Subcutaneous abdominal adipose tissue (tissue), 5 donors: Measurements from ENCODE around the gene DDX49.
"Not testable (repeated sequence)": the region's sequence is repeated elsewhere in the genome, so short reads cannot be mapped to it uniquely, and the experiment has no call there.

Experiments
- H3K27ac ChIP-seq: one replicate; pipeline ENCODE4 v1.7.0; 2013; ENCODE audit warnings: low read depth, mild to moderate bottlenecking, inconsistent platforms, low read length, moderate library complexity
- H3K27me3 ChIP-seq, 5 donors: one replicate each; pipeline ENCODE4 v1.7.0; 2013; ENCODE audit warnings: low read length in 5 of 5, inconsistent platforms in 1 of 5; ENCODE audit not compliant: control insufficient read depth in 5 of 5, insufficient read depth in 4 of 5
- H3K36me3 ChIP-seq, 5 donors: one replicate each; pipeline ENCODE4 v1.7.0; 2013; ENCODE audit warnings: low read length in 5 of 5; ENCODE audit not compliant: control insufficient read depth in 5 of 5, insufficient read depth in 5 of 5
- H3K4me1 ChIP-seq, 5 donors: one replicate each; pipeline ENCODE4 v1.7.0; 2013; ENCODE audit warnings: low read length in 5 of 5, mild to moderate bottlenecking in 3 of 5, moderate library complexity in 1 of 5; ENCODE audit not compliant: control insufficient read depth in 5 of 5, insufficient read depth in 5 of 5
- H3K4me3 ChIP-seq, 5 donors: one replicate each; pipeline ENCODE4 v1.7.0; 2013; ENCODE audit warnings: low read length in 5 of 5, low read depth in 1 of 5
- H3K9ac ChIP-seq, 5 donors: one replicate each; pipeline ENCODE4 v1.7.0; 2013; ENCODE audit warnings: low read length in 5 of 5, mild to moderate bottlenecking in 4 of 5, moderate library complexity in 3 of 5
- H3K9me3 ChIP-seq, 5 donors: one replicate each; pipeline ENCODE4 v1.7.0; 2013; ENCODE audit warnings: low read length in 5 of 5; ENCODE audit not compliant: control insufficient read depth in 5 of 5
- donor health status: healthy.
- donor health status: healthy.
- donor health status: healthy.
- donor health status: healthy.
- donor health status: healthy.

DDX49 gene

GRCh38 chr19:18910801-18911436 lies 8.6 kb upstream of the DDX49 start:
- no peaks in the 10 kb centered on the region for H3K4me1 ChIP-seq
- H3K9ac ChIP-seq = no peak overlapping the region
- no peak overlapping the region for H3K4me3 ChIP-seq
- H3K9me3 ChIP-seq = no peaks in the 10 kb centered on the region
- no peak overlapping the region for H3K27ac ChIP-seq
- H3K36me3 ChIP-seq = peaks cover 0 to 82% (median 49%) of the 10 kb centered on the region in 5 donors
- no peaks in the 10 kb centered on the region for H3K27me3 ChIP-seq

- no peak overlapping the region for H3K27ac ChIP-seq
- no peaks in the 10 kb centered on the region for H3K9me3 ChIP-seq
- H3K4me3 ChIP-seq = no peak overlapping the region
- H3K27me3 ChIP-seq = no peaks in the 10 kb centered on the region
- H3K9ac ChIP-seq = no peak overlapping the region
- H3K4me1 ChIP-seq = peaks cover 0 to 6% (median 4%) of the 10 kb centered on the region in 5 donors
- H3K36me3 ChIP-seq = peaks cover 0 to 62% (median 30%) of the 10 kb centered on the region in 5 donors
Measured at GRCh38 chr19:18912933-18913332, 6.6 kb upstream of the DDX49 start.

- Histone ChIP-seq H3K9ac (no peak overlapping the region), H3K27ac (no peak overlapping the region), H3K36me3 (peaks cover 0 to 58% (median 28%) of the 10 kb centered on the region in 5 donors), H3K4me3 (no peak overlapping the region), H3K27me3 (no peaks in the 10 kb centered on the region), H3K9me3 (no peaks in the 10 kb centered on the region), H3K4me1 (peaks cover 0 to 12% (median 9%) of the 10 kb centered on the region in 5 donors)
Measured at GRCh38 chr19:18913466-18913865, 6.0 kb upstream of the DDX49 start.

GRCh38 chr19:18915639-18916038 lies 3.9 kb upstream of the DDX49 start:
- H3K27me3 ChIP-seq = peaks cover 0 to 4% (median 0%) of the 10 kb centered on the region in 5 donors
- no peak overlapping the region for H3K4me3 ChIP-seq
- H3K27ac ChIP-seq = no peak overlapping the region
- peak overlapping the region in 2 of 5 donors; percentile 8 to 16 for H3K9ac ChIP-seq
- H3K9me3 ChIP-seq = no peaks in the 10 kb centered on the region
- H3K4me1 ChIP-seq = peaks cover 10 to 27% (median 22%) of the 10 kb centered on the region in 5 donors
- H3K36me3 ChIP-seq = peaks cover 0 to 38% (median 21%) of the 10 kb centered on the region in 5 donors

- not testable (repeated sequence) for H3K9ac ChIP-seq
- peaks cover 0 to 43% (median 29%) of the 10 kb centered on the region in 5 donors for H3K36me3 ChIP-seq
Measured at GRCh38 chr19:18917593-18917992, 1.9 kb upstream of the DDX49 start.

GRCh38 chr19:18919900-18920214 lies 342 bp downstream of the DDX49 start:
- H3K36me3 ChIP-seq = peaks cover 0 to 45% (median 41%) of the 10 kb centered on the region in 5 donors
- H3K4me1 ChIP-seq = peaks cover 10 to 29% (median 24%) of the 10 kb centered on the region in 5 donors
- no peaks in the 10 kb centered on the region for H3K9me3 ChIP-seq
- H3K4me3 ChIP-seq = peak overlapping the region; percentile 95 to 99 (median 97)
- H3K27ac ChIP-seq = peak overlapping the region; percentile 98
- peak overlapping the region; percentile 79 to 89 (median 83) for H3K9ac ChIP-seq
- H3K27me3 ChIP-seq = peaks cover 0 to 4% (median 0%) of the 10 kb centered on the region in 5 donors

More at GRCh38 chr19:18917593-18917992, 1.9 kb upstream of the DDX49 start:
- H3K4me3 ChIP-seq, H3K27me3 ChIP-seq, H3K27ac ChIP-seq, H3K9me3 ChIP-seq: not testable (repeated sequence)
- H3K4me1 ChIP-seq = peaks cover 10 to 29% (median 24%) of the 10 kb centered on the region in 5 donors

- no peaks in the 10 kb centered on the region for H3K9me3 ChIP-seq
- peak overlapping the region; percentile 95 to 99 (median 97) for H3K4me3 ChIP-seq
- peaks cover 0 to 44% (median 38%) of the 10 kb centered on the region in 5 donors for H3K36me3 ChIP-seq
- H3K4me1 ChIP-seq = peaks cover 10 to 29% (median 24%) of the 10 kb centered on the region in 5 donors
- H3K27ac ChIP-seq = no peak overlapping the region
- peaks cover 0 to 4% (median 0%) of the 10 kb centered on the region in 5 donors for H3K27me3 ChIP-seq
- peak overlapping the region in 4 of 5 donors; percentile 79 to 89 (median 82) for H3K9ac ChIP-seq
Measured at GRCh38 chr19:18920400-18920799, 885 bp downstream of the DDX49 start.

GRCh38 chr19:18921593-18921992 lies 2.1 kb downstream of the DDX49 start:
- no peak overlapping the region for H3K27ac ChIP-seq
- H3K9me3 ChIP-seq = no peaks in the 10 kb centered on the region
- no peak overlapping the region for H3K4me3 ChIP-seq
- peaks cover 0 to 53% (median 49%) of the 10 kb centered on the region in 5 donors for H3K36me3 ChIP-seq
- H3K9ac ChIP-seq = no peak overlapping the region
- peaks cover 0 to 4% (median 0%) of the 10 kb centered on the region in 5 donors for H3K27me3 ChIP-seq
- peaks cover 10 to 29% (median 24%) of the 10 kb centered on the region in 5 donors for H3K4me1 ChIP-seq

- Histone ChIP-seq H3K36me3 (peaks cover 0 to 57% (median 51%) of the 10 kb centered on the region in 5 donors), H3K4me3 (no peak overlapping the region), H3K27ac (no peak overlapping the region), H3K27me3 (peaks cover 0 to 4% (median 0%) of the 10 kb centered on the region in 5 donors), H3K9me3 (no peaks in the 10 kb centered on the region), H3K4me1 (peaks cover 10 to 29% (median 23%) of the 10 kb centered on the region in 5 donors), H3K9ac (no peak overlapping the region)
Measured at GRCh38 chr19:18922228-18922985, 2.9 kb downstream of the DDX49 start.

- peaks cover 0 to 80% (median 67%) of the 10 kb centered on the region in 5 donors for H3K36me3 ChIP-seq
- no peaks in the 10 kb centered on the region for H3K9me3 ChIP-seq
Measured at GRCh38 chr19:18924684-18925213, 5.2 kb downstream of the DDX49 start.

More at GRCh38 chr19:18924684-18925213, 5.2 kb downstream of the DDX49 start:
- Histone ChIP-seq H3K4me1 (peaks cover 6 to 14% (median 11%) of the 10 kb centered on the region in 5 donors), H3K27me3 (no peaks in the 10 kb centered on the region), H3K27ac (no peak overlapping the region), H3K9ac (no peak overlapping the region), H3K4me3 (no peak overlapping the region)
